ENCODE measurements around the gene LRRC1. TPM values are rescaled to one million over a fixed set of nuclear protein-coding genes. Genes with fewer than 3 reads are reported as not detected.

LRRC1 gene
- total and polyA plus RNA-seq, 10 of the 15 experiments (the other 5 are each of a cell fraction or from before 2014, with no cell fraction given): 0.35 to 9.3 (median 0.63) TPM

DNA sequence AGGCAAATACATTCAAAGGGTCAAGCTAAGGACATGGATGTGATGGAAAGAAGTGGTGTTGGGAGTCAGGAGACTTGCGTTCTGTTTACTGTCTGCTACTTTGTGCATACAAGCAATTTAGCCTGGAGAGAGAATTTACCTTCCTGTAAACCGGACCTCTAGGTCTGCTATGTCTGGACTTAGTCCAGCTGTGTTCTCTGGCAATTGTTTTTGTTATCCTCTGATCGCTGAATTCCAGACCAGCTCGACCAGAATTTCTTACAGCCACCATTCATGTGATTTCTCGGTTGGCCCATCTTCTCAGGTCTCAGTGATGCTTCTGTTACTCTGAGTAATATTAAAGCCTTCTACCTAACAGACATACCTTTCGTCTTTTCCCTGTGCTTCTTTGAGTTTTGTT is 75.2 kb downstream of the LRRC1 start:
- Histone ChIP-seq H3K36me3 (ENCODE audit: control insufficient read depth in 2 of 2, insufficient read depth in 2 of 2, low read length in 1 of 2) (no peaks in the 10 kb centered on the region), H3K9ac (ENCODE audit: control insufficient read depth, insufficient read depth, low read length) (no peak overlapping the region), H3K4me3 (no peak overlapping the region), H3K27ac (ENCODE audit: control insufficient read depth, insufficient read depth) (no peak overlapping the region), H3K27me3 (replicated peaks in 1 of 2; ENCODE audit: control insufficient read depth in 2 of 2, insufficient read depth in 2 of 2, low read length in 1 of 2) (no peaks in the 10 kb centered on the region), H3K4me1 (ENCODE audit: control insufficient read depth, insufficient read depth, low read length) (no peaks in the 10 kb centered on the region), H3K9me3 (replicated peaks; ENCODE audit: control insufficient read depth, insufficient read depth, low read length) (no peaks in the 10 kb centered on the region; the same call in 2 of the 3 replicates), H2AFZ (ENCODE audit: control insufficient read depth, low read depth, low read length) (no peak overlapping the region), H3K4me2 (ENCODE audit: control insufficient read depth, insufficient read depth) (no peak overlapping the region), H4K20me1 (ENCODE audit: control insufficient read depth, insufficient read depth) (no peaks in the 10 kb centered on the region), H3K79me2 (ENCODE audit: control insufficient read depth, insufficient read depth, low read length) (no peaks in the 10 kb centered on the region)
- RAD21 ChIA-PET (ENCODE audit: unreplicated experiment): no interaction called here
- FAIRE-seq (no peak), DNase-seq (ENCODE audit: low read depth, low spot score) (no peak), ATAC-seq (no peak)
- TF ChIP-seq ZBED1 (IDR thresholded peaks at IDR 0.05; ENCODE audit: borderline replicate concordance) (no peak), JUND (IDR thresholded peaks at IDR 0.05; ENCODE audit: low read depth, low read length) (no peak), CREB1 (IDR thresholded peaks at IDR 0.05; ENCODE audit: low read depth) (no peak), POU2F2 (IDR thresholded peaks at IDR 0.05; ENCODE audit: borderline replicate concordance, low read depth, low read length) (no peak), HDAC6 (IDR thresholded peaks at IDR 0.05; ENCODE audit: unreplicated experiment) (no peak), BHLHE40 (IDR thresholded peaks at IDR 0.05; ENCODE audit: borderline replicate concordance in 1 of 2, low read depth in 2 of 2, low read length in 1 of 2) (no peak), MXI1 (IDR thresholded peaks at IDR 0.05; ENCODE audit: low read depth, low read length) (no peak), SRF (IDR thresholded peaks at IDR 0.05; ENCODE audit: low read depth in 2 of 2, low read length in 2 of 2) (no peak), NR2F1 (conservative IDR thresholded peaks at IDR 0.05) (no peak), CUX1 (IDR thresholded peaks at IDR 0.05; ENCODE audit: insufficient replicate concordance, low read depth, low read length) (no peak), KAT2A (conservative IDR thresholded peaks at IDR 0.05; ENCODE audit: control insufficient read depth, low read depth, low read length) (no peak), BACH1 (IDR thresholded peaks at IDR 0.05; ENCODE audit: borderline replicate concordance) (no peak), POLR2A (IDR thresholded peaks at IDR 0.05; ENCODE audit: low read depth, low read length) (no peak)
- TF ChIP-seq, protein P1, sequence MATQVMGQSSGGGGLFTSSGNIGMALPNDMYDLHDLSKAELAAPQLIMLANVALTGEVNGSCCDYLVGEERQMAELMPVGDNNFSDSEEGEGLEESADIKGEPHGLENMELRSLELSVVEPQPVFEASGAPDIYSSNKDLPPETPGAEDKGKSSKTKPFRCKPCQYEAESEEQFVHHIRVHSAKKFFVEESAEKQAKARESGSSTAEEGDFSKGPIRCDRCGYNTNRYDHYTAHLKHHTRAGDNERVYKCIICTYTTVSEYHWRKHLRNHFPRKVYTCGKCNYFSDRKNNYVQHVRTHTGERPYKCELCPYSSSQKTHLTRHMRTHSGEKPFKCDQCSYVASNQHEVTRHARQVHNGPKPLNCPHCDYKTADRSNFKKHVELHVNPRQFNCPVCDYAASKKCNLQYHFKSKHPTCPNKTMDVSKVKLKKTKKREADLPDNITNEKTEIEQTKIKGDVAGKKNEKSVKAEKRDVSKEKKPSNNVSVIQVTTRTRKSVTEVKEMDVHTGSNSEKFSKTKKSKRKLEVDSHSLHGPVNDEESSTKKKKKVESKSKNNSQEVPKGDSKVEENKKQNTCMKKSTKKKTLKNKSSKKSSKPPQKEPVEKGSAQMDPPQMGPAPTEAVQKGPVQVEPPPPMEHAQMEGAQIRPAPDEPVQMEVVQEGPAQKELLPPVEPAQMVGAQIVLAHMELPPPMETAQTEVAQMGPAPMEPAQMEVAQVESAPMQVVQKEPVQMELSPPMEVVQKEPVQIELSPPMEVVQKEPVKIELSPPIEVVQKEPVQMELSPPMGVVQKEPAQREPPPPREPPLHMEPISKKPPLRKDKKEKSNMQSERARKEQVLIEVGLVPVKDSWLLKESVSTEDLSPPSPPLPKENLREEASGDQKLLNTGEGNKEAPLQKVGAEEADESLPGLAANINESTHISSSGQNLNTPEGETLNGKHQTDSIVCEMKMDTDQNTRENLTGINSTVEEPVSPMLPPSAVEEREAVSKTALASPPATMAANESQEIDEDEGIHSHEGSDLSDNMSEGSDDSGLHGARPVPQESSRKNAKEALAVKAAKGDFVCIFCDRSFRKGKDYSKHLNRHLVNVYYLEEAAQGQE (IDR thresholded peaks at IDR 0.05; ENCODE audit: low read depth, low read length): no peak
- POLR2A ChIA-PET: no interaction called here
- SMC1A ChIA-PET (ENCODE audit: uncharacterized antibody, unreplicated experiment): interaction anchor here (0.8 kb wide), 1 partner anchor 15 kb away, joined by 3 read pairs; no protein-coding TSS in a partner anchor
- WGBS (ENCODE audit: insufficient coverage, insufficient replicate concordance, low lambda C conversion rate, missing lambda C conversion rate): 37% methylated on average over 6 of the region's 6 CpGs
- BruUV-seq (replicated peaks): no TSS peak
- intact Hi-C loops (cut with micrococcal nuclease; ENCODE audit: unreplicated experiment) (no loop called here), in situ Hi-C loops (cut with MboI) (no loop called here)
- CTCF ChIA-PET: no interaction called here

Data from GM12878 (cell line).